Mucosa of descending colon (tissue), 3 donors: ENCODE results near the gene SMG7. TPM values are rescaled to one million over a fixed set of nuclear protein-coding genes. Genes with fewer than 3 reads are reported as not detected.

Experiments used
- ATAC-seq: fragments of 200-7000 bp; cut with Tn5 transposase; one replicate; pipeline ENCODE4 v1.9.1; 2020; ENCODE audit warnings: mild to moderate bottlenecking, moderate library complexity
- DNase-seq, 3 donors: peaks; one replicate each; pipeline ENCODE4 v3.0.0-alpha.2; 2020
- H3K36me3 ChIP-seq: fragments of 200-600 bp; one replicate; pipeline ENCODE4 v1.8.0; 2021; ENCODE audit warnings: low read depth, mild to moderate bottlenecking
- H3K4me1 ChIP-seq: fragments of 200-600 bp; one replicate; pipeline ENCODE4 v1.8.0; 2021; ENCODE audit warnings: low read depth, mild to moderate bottlenecking
- H3K4me3 ChIP-seq: fragments of 200-600 bp; one replicate; pipeline ENCODE4 v1.8.0; 2021; ENCODE audit warnings: mild to moderate bottlenecking
- H3K9me3 ChIP-seq: fragments of 200-600 bp; one replicate; pipeline ENCODE4 v1.8.0; 2021; ENCODE audit warnings: mild to moderate bottlenecking
- intact Hi-C, 2 donors: fragments of 100-400 bp; cut with DNase I in 1 of 2; cut with micrococcal nuclease in 1 of 2; formaldehyde crosslinking; loops; one replicate each; pipeline versions ENCODE4 v1.11.0 to v1.11.1; 2022; cut with DNase I, micrococcal nuclease
- total RNA-seq, 3 donors: library from RNA; stranded (reverse); fragmentation: NEBNext Ultra II Directional in 2 of 3; extraction: Animal tissue kit (Norgen Biotek cat#: 25700) in 2 of 3; gene quantifications; one replicate each; pipeline versions ENCODE4 v1.2.1 to v1.2.4, GENCODE V29; 2021 to 2023
- TF ChIP-seq, protein P1 (sequence below): fragments of 200-600 bp; IDR thresholded peaks from one replicate; pipeline ENCODE4 v1.8.0; 2022; ENCODE audit warnings: antibody characterized with exemption, mild to moderate bottlenecking
- donor health status: DM: no; HTN: no; CAD: no; lungs with moderate emphysema.
- donor health status: DM: no; HTN: no; CAD: no.
- donor health status: DM: no; HTN: yes; CAD: no.

Gene SMG7
- total RNA-seq, 3 donors from 2014 or later = 62.7 to 69.9 (median 66.4) TPM

DNA sequence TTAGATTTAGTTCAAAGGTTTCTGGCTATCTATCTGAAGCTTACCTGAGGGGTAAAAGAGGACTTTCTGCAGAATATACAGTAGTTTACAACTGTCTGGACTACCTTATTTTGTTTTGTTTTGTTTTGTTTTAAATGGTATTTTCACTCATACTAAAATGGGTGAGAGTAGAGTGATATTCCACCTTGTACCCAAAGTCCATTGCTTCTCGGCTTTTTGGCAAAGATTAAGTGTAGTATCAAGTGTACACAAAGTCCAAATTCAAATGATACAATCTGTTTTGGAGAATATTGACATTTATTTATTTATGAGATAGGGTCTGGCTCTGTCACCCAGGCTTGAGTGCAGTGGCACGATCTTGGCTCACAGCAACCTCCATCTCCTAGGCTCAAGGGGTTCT, 11.7 kb upstream of the SMG7 start:
- Histone ChIP-seq H3K4me3 (no peak overlapping the region), H3K9me3 (no peaks in the 10 kb centered on the region), H3K4me1 (no peaks in the 10 kb centered on the region), H3K36me3 (no peaks in the 10 kb centered on the region)
- TF ChIP-seq, protein P1, sequence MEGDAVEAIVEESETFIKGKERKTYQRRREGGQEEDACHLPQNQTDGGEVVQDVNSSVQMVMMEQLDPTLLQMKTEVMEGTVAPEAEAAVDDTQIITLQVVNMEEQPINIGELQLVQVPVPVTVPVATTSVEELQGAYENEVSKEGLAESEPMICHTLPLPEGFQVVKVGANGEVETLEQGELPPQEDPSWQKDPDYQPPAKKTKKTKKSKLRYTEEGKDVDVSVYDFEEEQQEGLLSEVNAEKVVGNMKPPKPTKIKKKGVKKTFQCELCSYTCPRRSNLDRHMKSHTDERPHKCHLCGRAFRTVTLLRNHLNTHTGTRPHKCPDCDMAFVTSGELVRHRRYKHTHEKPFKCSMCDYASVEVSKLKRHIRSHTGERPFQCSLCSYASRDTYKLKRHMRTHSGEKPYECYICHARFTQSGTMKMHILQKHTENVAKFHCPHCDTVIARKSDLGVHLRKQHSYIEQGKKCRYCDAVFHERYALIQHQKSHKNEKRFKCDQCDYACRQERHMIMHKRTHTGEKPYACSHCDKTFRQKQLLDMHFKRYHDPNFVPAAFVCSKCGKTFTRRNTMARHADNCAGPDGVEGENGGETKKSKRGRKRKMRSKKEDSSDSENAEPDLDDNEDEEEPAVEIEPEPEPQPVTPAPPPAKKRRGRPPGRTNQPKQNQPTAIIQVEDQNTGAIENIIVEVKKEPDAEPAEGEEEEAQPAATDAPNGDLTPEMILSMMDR = no peak
- DNase-seq = no peak
- ATAC-seq = no peak
- intact Hi-C loops = loop anchor here in 1 of 2 donors (10.0 kb wide), 1 partner anchor 84 kb away; no protein-coding TSS in a partner anchor

DNA sequence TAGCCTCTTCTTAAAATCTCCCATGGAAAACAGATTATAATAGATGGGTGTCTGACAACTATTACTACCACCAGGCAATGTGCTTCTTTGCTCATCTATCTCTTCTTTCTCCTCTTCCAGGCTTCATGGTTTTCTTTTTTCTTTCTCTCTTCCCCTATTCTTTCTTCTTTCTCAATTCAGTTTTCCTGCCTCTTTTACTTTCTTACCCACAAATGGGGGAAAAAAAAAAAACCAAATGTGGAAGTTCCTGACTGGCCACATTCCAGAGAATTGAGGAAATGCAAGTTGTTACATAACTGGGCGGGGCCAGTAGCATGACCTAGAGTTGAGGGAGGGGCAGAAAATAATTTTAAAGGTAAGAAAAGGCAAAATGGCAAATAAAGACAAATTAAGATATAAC, 10.9 kb upstream of the SMG7 start:
- Histone ChIP-seq H3K9me3 (no peaks in the 10 kb centered on the region), H3K36me3 (no peaks in the 10 kb centered on the region), H3K4me1 (no peaks in the 10 kb centered on the region), H3K4me3 (no peak overlapping the region)
- DNase-seq = peak in 1 of 3 donors; percentile 55
- TF ChIP-seq, protein P1 = no peak
- peak; percentile 68 for ATAC-seq
- intact Hi-C loops = loop anchor here in 1 of 2 donors (10.0 kb wide), 1 partner anchor 83 kb away; no protein-coding TSS in a partner anchor

DNA sequence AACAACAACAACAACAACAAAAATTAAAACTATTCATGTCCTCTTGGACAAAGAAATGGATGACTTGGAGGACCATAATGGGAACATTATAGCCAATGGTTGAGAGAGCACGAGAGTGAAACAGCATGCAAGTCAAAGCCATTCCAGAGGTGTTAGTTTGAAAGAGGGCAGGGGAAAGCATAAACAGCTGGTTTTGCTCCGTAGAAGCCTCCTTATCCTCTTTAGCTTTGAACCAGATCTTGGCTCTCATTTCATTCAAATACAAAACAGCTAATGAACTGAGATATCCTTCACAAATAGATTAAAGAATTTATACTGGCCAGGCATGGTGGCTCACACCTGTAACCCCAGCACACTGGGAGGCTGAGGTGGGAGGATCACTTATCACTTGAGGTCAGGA, 8.7 kb upstream of the SMG7 start:
- ATAC-seq (no peak), DNase-seq (no peak)
- H3K9me3 ChIP-seq = no peaks in the 10 kb centered on the region
- no peak overlapping the region for H3K4me3 ChIP-seq
- TF ChIP-seq, protein P1 = no peak
- H3K4me1 ChIP-seq = peaks cover 3% of the 10 kb centered on the region
- H3K36me3 ChIP-seq = no peaks in the 10 kb centered on the region
- intact Hi-C loops = loop anchor here in 1 of 2 donors (10.0 kb wide), 1 partner anchor 81 kb away; no protein-coding TSS in a partner anchor

DNA sequence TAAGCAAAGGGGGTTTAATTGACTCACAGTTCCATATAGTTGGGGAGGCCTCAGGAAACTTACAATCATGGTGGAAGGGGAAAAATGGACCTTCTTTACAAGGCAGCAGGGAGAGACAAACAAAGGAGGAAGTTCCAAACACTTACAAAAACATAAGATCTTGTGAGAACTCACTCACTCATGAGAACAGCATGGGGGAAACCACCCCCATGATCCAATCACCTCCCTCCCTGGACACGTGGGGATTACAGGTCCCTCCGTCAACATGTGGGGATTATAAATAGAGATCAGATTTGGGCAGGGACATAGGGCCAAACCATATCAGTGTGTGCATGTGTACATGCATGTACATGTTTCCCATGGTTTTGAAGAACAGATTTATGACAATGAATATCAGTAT, 5.5 kb upstream of the SMG7 start:
- Histone ChIP-seq H3K36me3 (no peaks in the 10 kb centered on the region), H3K9me3 (no peaks in the 10 kb centered on the region), H3K4me1 (peaks cover 3% of the 10 kb centered on the region), H3K4me3 (no peak overlapping the region)
- TF ChIP-seq, protein P1 = no peak
- ATAC-seq (no peak), DNase-seq (no peak)
- intact Hi-C loops = loop anchor here in 1 of 2 donors (10.0 kb wide), 1 partner anchor 78 kb away; no protein-coding TSS in a partner anchor

DNA sequence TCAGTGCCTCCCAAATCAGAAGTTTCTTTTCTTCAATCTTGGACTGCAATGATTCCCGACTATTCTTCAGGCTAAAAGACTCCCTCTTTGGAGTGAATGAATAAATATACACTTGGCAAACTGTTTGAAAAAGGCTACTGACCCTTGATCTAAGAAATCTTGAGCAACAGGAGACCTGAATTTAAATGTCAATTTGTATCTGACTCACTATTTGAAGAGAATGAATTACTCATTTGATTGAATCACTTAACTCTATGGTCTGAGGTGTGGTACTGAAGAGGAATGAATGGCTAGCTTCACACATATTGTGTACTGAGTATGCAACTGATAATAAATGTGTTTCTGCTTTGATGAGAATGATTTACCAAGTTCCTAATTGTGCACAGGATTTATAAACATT, 4.6 kb upstream of the SMG7 start:
- TF ChIP-seq, protein P1 = no peak
- ATAC-seq = peak; percentile 26
- Histone ChIP-seq H3K36me3 (no peaks in the 10 kb centered on the region), H3K4me1 (peaks cover 3% of the 10 kb centered on the region), H3K9me3 (no peaks in the 10 kb centered on the region), H3K4me3 (no peak overlapping the region)
- DNase-seq = no peak
- intact Hi-C loops = loop anchor here in 1 of 2 donors (10.0 kb wide), 1 partner anchor 77 kb away; no protein-coding TSS in a partner anchor
